ENCODE data around the gene BICD1.

- TF ChIP-seq MBNL3 (CRISPR knock-in tag; conservative IDR thresholded peaks at IDR 0.05) (no peak), RFX3 (CRISPR knock-in tag; IDR thresholded peaks at IDR 0.05) (no peak), NR2C2 (CRISPR knock-in tag; IDR thresholded peaks at IDR 0.05; ENCODE audit: borderline replicate concordance) (no peak), PREB (CRISPR knock-in tag; IDR thresholded peaks at IDR 0.05) (no peak)
Measured at GRCh38 chr12:32110417-32110816, 3.8 kb downstream of the BICD1 start.

All from HepG2 (cell line).